Esophagus squamous epithelium (tissue), 4 donors: ENCODE data around the gene RUFY3.

Experiments
- CTCF ChIP-seq, 6 experiments: fragments of 450-650 bp in 4 of 6; fragments of 200-600 bp in 2 of 6; sonication (generic) in 2 of 6; IDR thresholded peaks; one replicate each; pipeline ENCODE4 v1.5.1; 2016 to 2019; ENCODE audit warnings: antibody characterized with exemption in 6 of 6, mild to moderate bottlenecking in 4 of 6, moderate library complexity in 4 of 6
- POLR2A ChIP-seq, 4 donors: fragments of 450-650 bp; IDR thresholded peaks; one replicate each; pipeline ENCODE4 v1.6.1; 2017; ENCODE audit warnings: antibody characterized with exemption in 4 of 4, mild to moderate bottlenecking in 4 of 4, moderate library complexity in 3 of 4

- TF ChIP-seq POLR2A (IDR thresholded peaks at IDR 0.05) = no peak
- no peak for TF ChIP-seq CTCF (IDR thresholded peaks at IDR 0.05)
These were observed 47.6 kb upstream of the RUFY3 start for GRCh38 chr4:70674191-70674590.
